Ishikawa (cell line): ENCODE data around the gene NRL.

Experiments
- EGR1 ChIP-seq: IDR thresholded peaks from 2 replicates; pipeline ENCODE4 v1.6.1; 2012
- EP300 ChIP-seq: IDR thresholded peaks from 2 replicates; pipeline ENCODE4 v1.6.1; 2012; ENCODE audit warnings: borderline replicate concordance
- NFIC ChIP-seq: IDR thresholded peaks from 2 replicates; pipeline ENCODE4 v1.6.1; 2012

DNA sequence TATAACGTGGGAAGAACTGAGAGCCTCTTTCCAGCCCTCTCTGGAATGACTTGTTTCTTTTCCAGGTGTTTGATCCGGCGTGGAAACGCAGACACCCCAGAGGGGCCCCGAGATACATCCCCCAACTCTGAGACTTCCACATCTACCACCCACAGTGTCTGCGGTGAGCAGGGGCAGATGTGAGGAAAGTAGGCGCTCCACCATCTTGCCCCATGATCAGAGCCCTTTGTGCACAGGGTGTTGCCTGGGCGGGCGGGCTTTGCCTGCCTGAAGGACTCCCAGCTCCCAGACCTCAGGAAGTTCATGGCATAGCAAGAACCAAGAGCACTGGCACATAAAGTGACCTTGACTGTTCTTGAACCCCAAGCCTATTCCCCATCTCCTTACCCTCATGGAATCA is 60.1 kb downstream of the NRL start:
- TF ChIP-seq NFIC (no peak), EGR1 (no peak), EP300 (no peak)
